ENCODE results near the gene PKLR.

GRCh38 chr1:155287987-155288543 is 13.2 kb downstream of the PKLR start:
- TF ChIP-seq, protein P1, sequence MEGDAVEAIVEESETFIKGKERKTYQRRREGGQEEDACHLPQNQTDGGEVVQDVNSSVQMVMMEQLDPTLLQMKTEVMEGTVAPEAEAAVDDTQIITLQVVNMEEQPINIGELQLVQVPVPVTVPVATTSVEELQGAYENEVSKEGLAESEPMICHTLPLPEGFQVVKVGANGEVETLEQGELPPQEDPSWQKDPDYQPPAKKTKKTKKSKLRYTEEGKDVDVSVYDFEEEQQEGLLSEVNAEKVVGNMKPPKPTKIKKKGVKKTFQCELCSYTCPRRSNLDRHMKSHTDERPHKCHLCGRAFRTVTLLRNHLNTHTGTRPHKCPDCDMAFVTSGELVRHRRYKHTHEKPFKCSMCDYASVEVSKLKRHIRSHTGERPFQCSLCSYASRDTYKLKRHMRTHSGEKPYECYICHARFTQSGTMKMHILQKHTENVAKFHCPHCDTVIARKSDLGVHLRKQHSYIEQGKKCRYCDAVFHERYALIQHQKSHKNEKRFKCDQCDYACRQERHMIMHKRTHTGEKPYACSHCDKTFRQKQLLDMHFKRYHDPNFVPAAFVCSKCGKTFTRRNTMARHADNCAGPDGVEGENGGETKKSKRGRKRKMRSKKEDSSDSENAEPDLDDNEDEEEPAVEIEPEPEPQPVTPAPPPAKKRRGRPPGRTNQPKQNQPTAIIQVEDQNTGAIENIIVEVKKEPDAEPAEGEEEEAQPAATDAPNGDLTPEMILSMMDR (IDR thresholded peaks at IDR 0.05) = no peak
- no peak for TF ChIP-seq GATA2 (CRISPR knock-in tag; IDR thresholded peaks at IDR 0.05)
- no peak for TF ChIP-seq NFIC (IDR thresholded peaks at IDR 0.05; ENCODE audit: borderline replicate concordance)
